ENCODE results near the gene VPS9D1.
"Not testable (repeated sequence)": the region's sequence is repeated elsewhere in the genome, so short reads cannot be mapped to it uniquely, and the experiment has no call there.

DNA sequence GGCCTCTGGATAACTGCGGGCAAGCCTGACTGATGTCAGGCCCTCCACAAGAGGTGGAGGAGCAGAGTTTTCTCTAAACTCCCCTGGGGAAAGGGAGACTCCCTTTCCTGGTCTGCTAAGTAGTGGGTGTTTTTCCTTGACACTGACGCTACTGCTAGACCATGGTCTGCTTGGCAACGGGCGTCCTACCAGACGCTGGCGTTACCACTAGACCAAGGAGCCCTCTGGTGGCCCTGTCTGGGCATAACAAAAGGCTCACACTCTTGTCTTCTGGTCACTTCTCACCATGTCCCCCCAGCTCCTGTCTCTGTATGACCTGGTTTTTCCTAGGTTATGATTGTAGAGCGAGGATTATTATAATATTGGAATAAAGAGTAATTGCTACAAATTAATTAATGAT, 53.7 kb downstream of the VPS9D1 start:
- TF ChIP-seq, protein P1, sequence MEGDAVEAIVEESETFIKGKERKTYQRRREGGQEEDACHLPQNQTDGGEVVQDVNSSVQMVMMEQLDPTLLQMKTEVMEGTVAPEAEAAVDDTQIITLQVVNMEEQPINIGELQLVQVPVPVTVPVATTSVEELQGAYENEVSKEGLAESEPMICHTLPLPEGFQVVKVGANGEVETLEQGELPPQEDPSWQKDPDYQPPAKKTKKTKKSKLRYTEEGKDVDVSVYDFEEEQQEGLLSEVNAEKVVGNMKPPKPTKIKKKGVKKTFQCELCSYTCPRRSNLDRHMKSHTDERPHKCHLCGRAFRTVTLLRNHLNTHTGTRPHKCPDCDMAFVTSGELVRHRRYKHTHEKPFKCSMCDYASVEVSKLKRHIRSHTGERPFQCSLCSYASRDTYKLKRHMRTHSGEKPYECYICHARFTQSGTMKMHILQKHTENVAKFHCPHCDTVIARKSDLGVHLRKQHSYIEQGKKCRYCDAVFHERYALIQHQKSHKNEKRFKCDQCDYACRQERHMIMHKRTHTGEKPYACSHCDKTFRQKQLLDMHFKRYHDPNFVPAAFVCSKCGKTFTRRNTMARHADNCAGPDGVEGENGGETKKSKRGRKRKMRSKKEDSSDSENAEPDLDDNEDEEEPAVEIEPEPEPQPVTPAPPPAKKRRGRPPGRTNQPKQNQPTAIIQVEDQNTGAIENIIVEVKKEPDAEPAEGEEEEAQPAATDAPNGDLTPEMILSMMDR (IDR thresholded peaks at IDR 0.05): 0 out of 2 replicates have a peak, but pooled peaks have one; percentile 36
- not testable (repeated sequence) for TF ChIP-seq ATF1 (CRISPR knock-in tag; IDR thresholded peaks at IDR 0.05); NFYB (CRISPR knock-in tag; conservative IDR thresholded peaks at IDR 0.05; ENCODE audit: low read depth); NR3C1 (CRISPR knock-in tag; conservative IDR thresholded peaks at IDR 0.05; ENCODE audit: low read depth)

Data from WTC11 (cell line).